H1 (cell line): ENCODE measurements around the gene KRT37.

Experiments used
- CBX5 ChIP-seq: fragments of 300-800, 300-1000 bp; sonication (generic); IDR thresholded peaks from 2 replicates; pipeline ENCODE4 v1.7.1; 2016; ENCODE audit warnings: antibody characterized with exemption, low read length, low read depth
- CEBPB ChIP-seq: IDR thresholded peaks from 2 replicates; pipeline ENCODE4 v1.6.1; 2012; ENCODE audit warnings: low read depth, low read length
- CREB1 ChIP-seq: IDR thresholded peaks from 2 replicates; pipeline ENCODE4 v1.6.1; 2012; ENCODE audit warnings: inconsistent platforms
- EP300 ChIP-seq, 2 experiments: IDR thresholded peaks; 1 replicate in 1 of 2; 2 replicates in 1 of 2; pipeline ENCODE4 v1.6.1; 2011 to 2012; ENCODE audit warnings: low read depth in 2 of 2, low read length in 2 of 2, mild to moderate bottlenecking in 2 of 2, borderline replicate concordance in 1 of 2, inconsistent platforms in 1 of 2, moderate library complexity in 1 of 2
- EZH2 ChIP-seq: fragments of 200-600 bp; sonication (generic); IDR thresholded peaks from 2 replicates; pipeline ENCODE4 v1.7.1; 2012; ENCODE audit warnings: low read depth, mild to moderate bottlenecking, moderate library complexity, low read length, inconsistent platforms; ENCODE audit not compliant: severe bottlenecking
- GTF2F1 ChIP-seq: IDR thresholded peaks from 2 replicates; pipeline ENCODE4 v1.6.1; 2012; ENCODE audit warnings: low read depth, low read length, improper control_type of control experiment, borderline replicate concordance
- MAFK ChIP-seq: IDR thresholded peaks from 2 replicates; pipeline ENCODE4 v1.6.1; 2012; ENCODE audit warnings: low read depth, mild to moderate bottlenecking, improper control_type of control experiment, low read length
- PHF8 ChIP-seq: fragments of 200-600 bp; sonication (generic); conservative IDR thresholded peaks from 2 replicates; pipeline ENCODE4 v1.7.1; 2012; ENCODE audit warnings: low read depth, mild to moderate bottlenecking, inconsistent platforms, low read length, moderate library complexity
- POLR2AphosphoS5 ChIP-seq: IDR thresholded peaks from 2 replicates; pipeline ENCODE4 v1.6.1; 2011; ENCODE audit warnings: low read depth, low read length
- TAF1 ChIP-seq: IDR thresholded peaks from 2 replicates; pipeline ENCODE4 v1.6.1; 2011; ENCODE audit warnings: mild to moderate bottlenecking, low read depth, low read length
- ZNF274 ChIP-seq: IDR thresholded peaks from 2 replicates; pipeline ENCODE4 v1.7.0; 2012; ENCODE audit warnings: low read length, borderline replicate concordance; ENCODE audit errors: extremely low read depth
- TF ChIP-seq, protein P1 (sequence below), 3 experiments: IDR thresholded peaks; 1 replicate in 2 of 3; 2 replicates in 1 of 3; pipeline versions ENCODE4 v1.5.1 to v1.6.1; 2011; ENCODE audit warnings: low read length in 3 of 3, mild to moderate bottlenecking in 3 of 3, inconsistent platforms in 2 of 3, low read depth in 1 of 3, moderate library complexity in 1 of 3; ENCODE audit not compliant: insufficient read depth in 1 of 3; ENCODE audit errors: control extremely low read depth in 1 of 3
- TF ChIP-seq, protein P2 (sequence below): IDR thresholded peaks from 2 replicates; pipeline ENCODE4 v1.6.1; 2012; ENCODE audit warnings: inconsistent platforms
- TF ChIP-seq, protein P3 (sequence below): IDR thresholded peaks from 2 replicates; pipeline ENCODE4 v1.6.1; 2011; ENCODE audit warnings: low read depth, mild to moderate bottlenecking, low read length; ENCODE audit not compliant: insufficient read depth

DNA sequence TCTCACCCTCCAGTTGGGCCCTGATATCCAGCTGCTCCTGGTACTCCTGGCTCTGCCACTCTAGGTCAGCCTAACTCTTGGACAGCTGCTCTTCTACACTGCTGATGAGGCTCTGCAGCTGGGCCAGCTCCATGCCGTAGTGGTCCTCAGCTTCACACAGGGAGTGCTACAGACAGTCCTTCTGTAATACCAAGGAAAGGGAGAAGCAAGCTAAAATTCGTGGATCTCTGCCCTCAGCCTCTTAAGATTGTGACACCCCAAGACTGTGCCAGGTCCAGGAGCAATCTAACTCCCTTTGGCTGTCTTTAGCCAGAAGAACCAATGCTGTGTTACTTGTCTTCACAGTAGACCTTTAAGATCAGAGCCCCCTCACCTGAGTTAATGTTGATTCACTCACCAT lies 24.1 kb upstream of the KRT37 start:
- TF ChIP-seq TAF1 (no peak), CBX5 (no peak), ZNF274 (no peak), EZH2 (no peak), CREB1 (no peak), POLR2AphosphoS5 (no peak), GTF2F1 (no peak), CEBPB (no peak), EP300 (IDR thresholded peaks at IDR 0.05; ENCODE audit: borderline replicate concordance in 1 of 2, low read depth in 2 of 2, low read length in 2 of 2) (no peak), PHF8 (no peak), MAFK (no peak)
- TF ChIP-seq, protein P1, sequence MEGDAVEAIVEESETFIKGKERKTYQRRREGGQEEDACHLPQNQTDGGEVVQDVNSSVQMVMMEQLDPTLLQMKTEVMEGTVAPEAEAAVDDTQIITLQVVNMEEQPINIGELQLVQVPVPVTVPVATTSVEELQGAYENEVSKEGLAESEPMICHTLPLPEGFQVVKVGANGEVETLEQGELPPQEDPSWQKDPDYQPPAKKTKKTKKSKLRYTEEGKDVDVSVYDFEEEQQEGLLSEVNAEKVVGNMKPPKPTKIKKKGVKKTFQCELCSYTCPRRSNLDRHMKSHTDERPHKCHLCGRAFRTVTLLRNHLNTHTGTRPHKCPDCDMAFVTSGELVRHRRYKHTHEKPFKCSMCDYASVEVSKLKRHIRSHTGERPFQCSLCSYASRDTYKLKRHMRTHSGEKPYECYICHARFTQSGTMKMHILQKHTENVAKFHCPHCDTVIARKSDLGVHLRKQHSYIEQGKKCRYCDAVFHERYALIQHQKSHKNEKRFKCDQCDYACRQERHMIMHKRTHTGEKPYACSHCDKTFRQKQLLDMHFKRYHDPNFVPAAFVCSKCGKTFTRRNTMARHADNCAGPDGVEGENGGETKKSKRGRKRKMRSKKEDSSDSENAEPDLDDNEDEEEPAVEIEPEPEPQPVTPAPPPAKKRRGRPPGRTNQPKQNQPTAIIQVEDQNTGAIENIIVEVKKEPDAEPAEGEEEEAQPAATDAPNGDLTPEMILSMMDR (IDR thresholded peaks at IDR 0.05; ENCODE audit: control extremely low read depth in 1 of 3, insufficient read depth in 1 of 3, low read depth in 1 of 3, low read length in 3 of 3): no peak
- TF ChIP-seq, protein P2, sequence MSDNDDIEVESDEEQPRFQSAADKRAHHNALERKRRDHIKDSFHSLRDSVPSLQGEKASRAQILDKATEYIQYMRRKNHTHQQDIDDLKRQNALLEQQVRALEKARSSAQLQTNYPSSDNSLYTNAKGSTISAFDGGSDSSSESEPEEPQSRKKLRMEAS: no peak
- TF ChIP-seq, protein P3, sequence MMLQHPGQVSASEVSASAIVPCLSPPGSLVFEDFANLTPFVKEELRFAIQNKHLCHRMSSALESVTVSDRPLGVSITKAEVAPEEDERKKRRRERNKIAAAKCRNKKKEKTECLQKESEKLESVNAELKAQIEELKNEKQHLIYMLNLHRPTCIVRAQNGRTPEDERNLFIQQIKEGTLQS: no peak
